Thymus (tissue), 14 donors: ENCODE results near the gene LIF. TPM values are rescaled to one million over a fixed set of nuclear protein-coding genes. Genes with fewer than 3 reads are reported as not detected.

Experiments used
- DNase-seq, 9 donors: peaks; one replicate each; pipeline ENCODE4 v3.0.0-alpha.2; 2013; ENCODE audit warnings: low spot score in 9 of 9, low read depth in 6 of 9, missing footprints in 1 of 9
- H3K27ac ChIP-seq, 2 donors: one replicate each; pipeline ENCODE4 v1.5.1; 2013; ENCODE audit warnings: control low read depth in 1 of 2, low read depth in 1 of 2, low read length in 1 of 2, mild to moderate bottlenecking in 1 of 2, moderate library complexity in 1 of 2
- H3K27me3 ChIP-seq, 2 donors: one replicate each; pipeline ENCODE4 v1.5.1; 2013; ENCODE audit warnings: low read length in 1 of 2; ENCODE audit not compliant: control insufficient read depth in 2 of 2, insufficient read depth in 1 of 2
- H3K36me3 ChIP-seq, 2 donors: one replicate each; pipeline ENCODE4 v1.5.1; 2013; ENCODE audit warnings: low read length in 1 of 2, mild to moderate bottlenecking in 1 of 2, moderate library complexity in 1 of 2; ENCODE audit not compliant: control insufficient read depth in 2 of 2, insufficient read depth in 2 of 2
- H3K4me1 ChIP-seq, 2 donors: one replicate each; pipeline ENCODE4 v1.5.1; 2013; ENCODE audit warnings: low read length in 2 of 2; ENCODE audit not compliant: control insufficient read depth in 2 of 2, insufficient read depth in 2 of 2
- H3K4me3 ChIP-seq, 2 donors: one replicate each; pipeline ENCODE4 v1.5.1; 2013; ENCODE audit warnings: low read length in 2 of 2, control low read depth in 1 of 2, mild to moderate bottlenecking in 1 of 2
- H3K9me3 ChIP-seq, 2 donors: one replicate each; pipeline ENCODE4 v1.5.1; 2013; ENCODE audit warnings: low read length in 1 of 2, mild to moderate bottlenecking in 1 of 2; ENCODE audit not compliant: control insufficient read depth in 2 of 2, insufficient read depth in 1 of 2
- WGBS: extraction: QIAGEN DNeasy Blood & Tissue Kit; methylation state at CpG from one replicate; pipeline ENCODE4 v1.1.7; 2013; 5-methylcytosine and 5-hydroxymethylcytosine counted together
- long read RNA-seq, 10 donors: transcript quantifications; one replicate each; lab custom pipeline, GENCODE V29; 2026
- polyA plus RNA-seq: library from polyadenylated mRNA; stranded (reverse); fragments of 200-250 nt; gene quantifications from one replicate; pipeline ENCODE4 v1.2.3, GENCODE V29; 2013
- total RNA-seq: library from RNA; stranded (reverse); fragments of 120-200 nt; gene quantifications from one replicate; pipeline ENCODE4 v1.2.4, GENCODE V29; 2013
- donor health status: healthy.

Gene LIF
- total RNA-seq, result 0.90 TPM
- 0.21 TPM for polyA plus RNA-seq
- long read RNA-seq, donor 1, result 0 reads
- long read RNA-seq, donor 2, partial matches to known transcripts, result 0 of 1 reads
- long read RNA-seq, donor 2, other reads (novel, unspliced or antisense), result 0 of 1 reads
- long read RNA-seq, donor 3, partial matches to known transcripts, result 0 of 1 reads
- long read RNA-seq, donor 3, other reads (novel, unspliced or antisense), result 0 of 1 reads
- long read RNA-seq, donor 4, result 0 reads
- long read RNA-seq, donor 5, result 0 reads
- long read RNA-seq, donor 6, result 0 reads
- long read RNA-seq, donor 7, result 0 reads
- long read RNA-seq, donor 8, result 0 reads
- long read RNA-seq, donor 9, result 0 reads
- long read RNA-seq, donor 10, result 0 reads

- H3K4me1 ChIP-seq, result peaks cover 4 to 23% of the 10 kb centered on the region in 2 donors
- peak in 2 of 9 donors; percentile 44 to 68 for DNase-seq
- WGBS, result 6% methylated on average over 64 of the region's 64 CpGs
- peak within 1 kb of the TSS; percentile 35 to 39 for H3K4me3 ChIP-seq
- H3K27ac ChIP-seq, result no peak within 1 kb of the TSS
- no peaks in the 10 kb centered on the region for H3K9me3 ChIP-seq
- H3K36me3 ChIP-seq, result no peaks in the 10 kb centered on the region
- peaks cover 3 to 46% of the 10 kb centered on the region in 2 donors for H3K27me3 ChIP-seq
Measured at GRCh38 chr22:30245985-30246813, at the start of gene LIF. Gene LIF (minus strand): TSS chr22:30246759. CDS start chr22:30246695, 64 bp downstream.

- no peak overlapping the region for H3K4me3 ChIP-seq
- peak overlapping the region; percentile 64 for H3K27ac ChIP-seq
- peak in 3 of 9 donors; percentile 55 to 83 (median 63) for DNase-seq
- 6% methylated on average over 4 of the region's 4 CpGs for WGBS
- H3K27me3 ChIP-seq, result no peaks in the 10 kb centered on the region
- H3K4me1 ChIP-seq, result peaks cover 40 to 92% of the 10 kb centered on the region in 2 donors
- peaks cover 0 to 2% of the 10 kb centered on the region in 2 donors for H3K9me3 ChIP-seq
- peaks cover 52 to 81% of the 10 kb centered on the region in 2 donors for H3K36me3 ChIP-seq
Measured at GRCh38 chr22:30296324-30296723, 49.8 kb upstream of the LIF start.

DNA sequence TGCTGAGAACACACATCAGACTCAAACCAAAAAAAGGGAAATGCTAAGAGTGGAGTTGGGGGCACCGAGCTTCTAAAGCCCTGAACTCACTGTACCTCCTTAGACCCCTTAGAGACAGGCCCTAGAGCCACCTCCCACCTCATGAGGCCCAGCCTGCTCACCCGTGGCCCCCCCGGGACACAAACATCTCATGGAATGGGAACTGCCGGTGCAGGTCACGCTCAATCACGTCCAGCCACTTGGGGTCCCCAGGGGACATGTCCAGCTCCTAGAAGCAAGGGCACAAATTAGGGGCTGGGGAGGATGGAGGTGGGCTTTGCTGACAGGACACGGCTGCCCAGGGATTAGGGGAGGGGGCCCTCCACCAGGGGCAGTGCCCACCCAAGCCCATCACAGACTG, 49.0 kb upstream of the LIF start:
- Histone ChIP-seq H3K36me3 (peaks cover 54 to 78% of the 10 kb centered on the region in 2 donors), H3K4me3 (no peak overlapping the region), H3K9me3 (peaks cover 0 to 2% of the 10 kb centered on the region in 2 donors), H3K27ac (peak overlapping the region in 1 of 2 donors; percentile 75), H3K4me1 (peaks cover 44 to 92% of the 10 kb centered on the region in 2 donors), H3K27me3 (no peaks in the 10 kb centered on the region)
- 78% methylated on average over 7 of the region's 7 CpGs for WGBS
- no peak for DNase-seq

GRCh38 chr22:30294830-30295229, 48.3 kb upstream of the LIF start:
- peaks cover 0 to 2% of the 10 kb centered on the region in 2 donors for H3K9me3 ChIP-seq
- no peak overlapping the region for H3K4me3 ChIP-seq
- 98% methylated on average over 11 of the region's 11 CpGs for WGBS
- H3K36me3 ChIP-seq, result peaks cover 49 to 71% of the 10 kb centered on the region in 2 donors
- no peak overlapping the region for H3K27ac ChIP-seq
- H3K4me1 ChIP-seq, result peaks cover 50 to 97% of the 10 kb centered on the region in 2 donors
- no peak for DNase-seq
- no peaks in the 10 kb centered on the region for H3K27me3 ChIP-seq

- peaks cover 46 to 66% of the 10 kb centered on the region in 2 donors for H3K36me3 ChIP-seq
- H3K9me3 ChIP-seq, result peaks cover 0 to 2% of the 10 kb centered on the region in 2 donors
- H3K4me1 ChIP-seq, result peaks cover 50 to 94% of the 10 kb centered on the region in 2 donors
- peaks cover 0 to under 1% of the 10 kb centered on the region in 2 donors for H3K27me3 ChIP-seq
- no peak overlapping the region for H3K4me3 ChIP-seq
- H3K27ac ChIP-seq, result no peak overlapping the region
- DNase-seq, result peak in 2 of 9 donors; percentile 57 to 77
- 86% methylated on average over 9 of the region's 9 CpGs for WGBS
Measured at GRCh38 chr22:30294066-30294465, 47.5 kb upstream of the LIF start.

DNA sequence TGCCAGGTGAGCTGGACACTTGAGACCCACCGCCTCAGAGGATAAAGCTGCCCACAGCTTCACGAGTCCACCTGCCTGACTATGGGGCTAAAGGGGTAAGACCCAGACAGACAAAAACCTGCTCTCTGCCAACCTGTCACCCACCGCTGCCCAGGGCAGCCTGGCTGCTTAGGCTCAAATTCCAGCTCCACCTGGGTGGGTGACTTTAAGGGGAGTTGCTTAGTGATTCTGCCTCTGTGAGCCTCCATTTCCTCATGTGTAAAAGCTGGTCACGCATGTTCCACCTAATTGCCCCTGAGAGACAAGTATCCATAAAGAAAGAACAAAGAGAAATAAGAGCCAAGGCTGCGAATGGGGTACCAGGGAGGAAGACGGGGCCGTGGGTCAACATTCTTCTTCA, 46.5 kb upstream of the LIF start:
- WGBS, result 94% methylated on average over 7 of the region's 7 CpGs

DNA sequence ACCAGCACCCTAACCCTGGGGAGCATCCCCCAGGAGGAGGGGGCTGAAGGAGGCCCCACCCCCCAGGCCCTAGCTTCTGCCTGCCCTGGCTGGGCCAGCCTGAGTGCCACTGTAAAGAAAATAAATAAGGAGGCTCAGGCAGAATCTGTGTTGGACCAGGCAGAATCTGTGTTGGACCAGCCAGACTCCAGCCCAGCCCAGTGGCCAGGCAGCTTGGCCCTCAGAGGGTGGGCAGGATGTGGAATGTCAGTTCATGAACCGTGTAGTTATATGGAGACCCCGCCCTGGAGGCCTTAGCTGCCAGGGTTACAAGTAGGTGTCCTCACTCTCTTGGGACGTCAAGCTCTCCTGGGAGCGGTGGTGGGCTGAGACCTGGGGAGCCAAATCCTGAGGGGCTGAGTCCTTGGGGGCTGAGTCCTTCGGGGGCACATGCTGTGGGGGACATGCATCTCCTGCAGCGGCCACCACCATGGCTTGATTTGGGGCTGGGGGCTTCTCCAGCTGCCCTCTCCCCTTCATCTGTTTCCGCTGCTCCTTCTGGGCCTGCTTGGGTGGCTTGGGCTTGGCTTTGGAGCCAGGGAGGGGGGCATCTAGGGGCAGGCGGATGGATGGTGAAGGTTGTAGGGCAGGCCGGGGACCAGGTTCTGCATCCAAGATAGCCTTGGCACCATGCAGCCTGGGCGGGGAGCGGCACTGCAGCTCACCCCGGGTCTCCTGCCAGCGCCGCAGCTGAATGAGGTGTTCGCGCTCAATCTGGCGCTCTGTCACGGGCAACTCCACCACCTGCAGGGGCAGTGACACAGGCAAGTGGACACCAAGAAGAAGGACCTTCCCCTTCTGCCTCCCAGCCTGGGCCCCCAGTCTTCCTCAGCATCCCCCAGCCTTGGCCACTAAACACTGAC, 45.8 kb upstream of the LIF start:
- DNase-seq, result no peak
- peaks cover 37 to 91% of the 10 kb centered on the region in 2 donors for H3K4me1 ChIP-seq
- H3K27me3 ChIP-seq, result peaks cover 0 to 6% of the 10 kb centered on the region in 2 donors
- 98% methylated on average over 18 of the region's 18 CpGs for WGBS
- H3K27ac ChIP-seq, result peak overlapping the region in 1 of 2 donors; percentile 83
- H3K9me3 ChIP-seq, result peaks cover 0 to 5% of the 10 kb centered on the region in 2 donors
- peaks cover 39 to 52% of the 10 kb centered on the region in 2 donors for H3K36me3 ChIP-seq
- no peak overlapping the region for H3K4me3 ChIP-seq

More for the DNA sequence above, 46.5 kb upstream of the LIF start:
- H3K27me3 ChIP-seq, result peaks cover 0 to 6% of the 10 kb centered on the region in 2 donors
- DNase-seq, result no peak
- no peak overlapping the region for H3K4me3 ChIP-seq
- H3K36me3 ChIP-seq, result peaks cover 39 to 55% of the 10 kb centered on the region in 2 donors
- no peak overlapping the region for H3K27ac ChIP-seq
- peaks cover 0 to 2% of the 10 kb centered on the region in 2 donors for H3K9me3 ChIP-seq
- H3K4me1 ChIP-seq, result peaks cover 44 to 94% of the 10 kb centered on the region in 2 donors

DNA sequence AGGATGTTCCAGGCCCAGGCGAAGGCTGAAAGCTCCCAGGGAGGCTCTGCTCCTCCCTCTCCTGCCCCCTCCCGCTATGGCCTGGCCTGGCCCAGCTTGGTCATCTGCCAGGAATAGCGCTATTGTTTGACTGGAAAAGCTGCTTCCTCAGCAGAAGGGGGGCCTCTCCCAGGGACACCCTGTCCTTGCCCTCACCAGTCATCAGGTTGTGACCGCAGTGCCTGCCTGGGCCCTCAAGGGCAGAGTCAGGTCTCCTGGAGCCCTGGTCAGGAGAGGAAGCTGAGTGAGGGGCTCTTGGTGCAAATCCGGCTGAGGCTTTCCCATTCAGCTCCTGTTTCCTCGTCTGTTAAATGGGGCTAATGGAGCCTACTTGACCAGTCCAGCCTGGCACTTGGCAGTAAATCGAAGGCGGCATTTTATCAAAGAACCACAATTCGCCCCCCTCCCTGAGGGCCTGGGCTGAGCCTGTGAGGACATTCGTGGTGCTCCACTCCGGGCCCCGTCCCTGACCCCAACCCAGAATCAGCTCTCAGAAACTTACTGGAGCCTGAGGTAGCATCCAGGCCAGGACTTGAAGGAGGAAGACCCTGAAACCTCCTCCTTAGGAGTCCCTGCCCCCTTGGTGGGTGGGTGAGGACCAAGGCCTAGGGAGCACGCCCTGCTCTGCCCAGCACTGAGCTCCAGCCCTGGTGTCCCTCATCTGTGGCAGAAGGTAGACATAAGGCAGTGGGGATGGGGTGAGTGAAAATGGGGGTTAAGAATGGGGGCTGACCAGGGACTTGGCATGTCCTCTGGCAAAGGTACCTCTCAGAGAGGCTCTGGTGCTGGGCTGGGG, 44.7 kb upstream of the LIF start:
- peaks cover 28 to 85% of the 10 kb centered on the region in 2 donors for H3K4me1 ChIP-seq
- H3K27ac ChIP-seq, result peak overlapping the region; percentile 83 to 84
- H3K4me3 ChIP-seq, result no peak overlapping the region
- peaks cover 0 to 6% of the 10 kb centered on the region in 2 donors for H3K27me3 ChIP-seq
- DNase-seq, result no peak
- peaks cover 39 to 53% of the 10 kb centered on the region in 2 donors for H3K36me3 ChIP-seq
- 96% methylated on average over 13 of the region's 13 CpGs for WGBS
- H3K9me3 ChIP-seq, result peaks cover 0 to 9% of the 10 kb centered on the region in 2 donors
